Lower leg skin (tissue), 3 donors: ENCODE measurements around the gene RNF8.

Experiments
- POLR2A ChIP-seq, 2 donors: fragments of 450-650 bp; IDR thresholded peaks; one replicate each; pipeline ENCODE4 v1.6.1; 2016 to 2017; ENCODE audit warnings: antibody characterized with exemption in 2 of 2, mild to moderate bottlenecking in 1 of 2, moderate library complexity in 1 of 2
- TF ChIP-seq, protein P1 (sequence below), 3 donors: fragments of 450-650 bp; IDR thresholded peaks; one replicate each; pipeline ENCODE4 v1.5.1; 2016; ENCODE audit warnings: antibody characterized with exemption in 3 of 3, mild to moderate bottlenecking in 3 of 3, moderate library complexity in 2 of 3

DNA sequence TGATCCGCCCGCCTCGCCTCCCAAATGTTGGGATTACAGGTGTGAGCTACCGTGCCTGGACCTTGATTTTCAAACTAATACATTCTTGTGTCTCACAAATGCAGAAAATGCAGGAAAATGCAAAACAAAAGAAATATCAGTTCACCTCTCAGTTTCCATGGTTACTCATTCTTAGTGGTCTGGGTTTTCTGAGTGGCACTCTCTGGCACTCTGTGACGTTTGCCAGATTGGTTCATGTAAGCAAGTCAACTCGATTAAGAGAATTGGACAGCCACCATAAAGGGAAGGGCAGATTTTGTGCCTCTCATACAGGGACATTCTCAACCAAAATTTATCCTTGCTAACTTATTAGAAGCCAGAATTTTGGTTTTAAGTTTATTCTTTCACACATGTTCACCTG lies 87.9 kb downstream of the RNF8 start:
- TF ChIP-seq, protein P1, sequence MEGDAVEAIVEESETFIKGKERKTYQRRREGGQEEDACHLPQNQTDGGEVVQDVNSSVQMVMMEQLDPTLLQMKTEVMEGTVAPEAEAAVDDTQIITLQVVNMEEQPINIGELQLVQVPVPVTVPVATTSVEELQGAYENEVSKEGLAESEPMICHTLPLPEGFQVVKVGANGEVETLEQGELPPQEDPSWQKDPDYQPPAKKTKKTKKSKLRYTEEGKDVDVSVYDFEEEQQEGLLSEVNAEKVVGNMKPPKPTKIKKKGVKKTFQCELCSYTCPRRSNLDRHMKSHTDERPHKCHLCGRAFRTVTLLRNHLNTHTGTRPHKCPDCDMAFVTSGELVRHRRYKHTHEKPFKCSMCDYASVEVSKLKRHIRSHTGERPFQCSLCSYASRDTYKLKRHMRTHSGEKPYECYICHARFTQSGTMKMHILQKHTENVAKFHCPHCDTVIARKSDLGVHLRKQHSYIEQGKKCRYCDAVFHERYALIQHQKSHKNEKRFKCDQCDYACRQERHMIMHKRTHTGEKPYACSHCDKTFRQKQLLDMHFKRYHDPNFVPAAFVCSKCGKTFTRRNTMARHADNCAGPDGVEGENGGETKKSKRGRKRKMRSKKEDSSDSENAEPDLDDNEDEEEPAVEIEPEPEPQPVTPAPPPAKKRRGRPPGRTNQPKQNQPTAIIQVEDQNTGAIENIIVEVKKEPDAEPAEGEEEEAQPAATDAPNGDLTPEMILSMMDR (IDR thresholded peaks at IDR 0.05): no peak
- TF ChIP-seq POLR2A (IDR thresholded peaks at IDR 0.05): no peak
